NCI-H187 treated with DMSO at 0.1 percent for 48 hours (cell line): ENCODE data around the gene TMEM229B.

Source experiments
- DNase-seq: peaks from one replicate; lab custom pipeline; 2025; lab: John Stamatoyannopoulos, UW

TMEM229B gene

GRCh38 chr14:67487937-67488893, at the start of gene TMEM229B:
Gene TMEM229B, minus strand, starts transcription at chr14:67488721. Its CDS starts 14,798 bp downstream, at chr14:67473923.
- DNase-seq: no peak

DNA sequence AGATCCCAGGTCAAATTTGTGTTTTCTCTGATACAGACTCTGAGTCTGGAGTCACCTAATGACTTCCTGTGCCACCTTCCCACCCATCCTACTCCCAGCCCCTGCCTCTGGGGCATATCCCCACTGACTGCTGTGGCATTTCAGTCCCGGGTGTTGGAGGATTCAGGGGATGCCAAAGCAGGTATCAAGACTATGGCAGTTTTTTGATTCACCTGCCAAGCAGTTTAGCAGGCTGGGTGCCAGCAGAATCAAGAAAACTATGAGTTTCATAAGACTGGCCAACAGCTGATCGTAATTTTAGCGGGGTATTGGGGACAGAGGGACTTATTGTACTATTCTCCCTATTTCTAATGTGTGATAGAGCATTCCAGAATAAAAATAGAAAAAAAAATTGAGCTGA, 49.2 kb upstream of the TMEM229B start:
- no peak for DNase-seq

GRCh38 chr14:67536087-67536486, 47.6 kb upstream of the TMEM229B start:
- DNase-seq: no peak

GRCh38 chr14:67533754-67534085, 45.2 kb upstream of the TMEM229B start:
- DNase-seq: no peak

DNA sequence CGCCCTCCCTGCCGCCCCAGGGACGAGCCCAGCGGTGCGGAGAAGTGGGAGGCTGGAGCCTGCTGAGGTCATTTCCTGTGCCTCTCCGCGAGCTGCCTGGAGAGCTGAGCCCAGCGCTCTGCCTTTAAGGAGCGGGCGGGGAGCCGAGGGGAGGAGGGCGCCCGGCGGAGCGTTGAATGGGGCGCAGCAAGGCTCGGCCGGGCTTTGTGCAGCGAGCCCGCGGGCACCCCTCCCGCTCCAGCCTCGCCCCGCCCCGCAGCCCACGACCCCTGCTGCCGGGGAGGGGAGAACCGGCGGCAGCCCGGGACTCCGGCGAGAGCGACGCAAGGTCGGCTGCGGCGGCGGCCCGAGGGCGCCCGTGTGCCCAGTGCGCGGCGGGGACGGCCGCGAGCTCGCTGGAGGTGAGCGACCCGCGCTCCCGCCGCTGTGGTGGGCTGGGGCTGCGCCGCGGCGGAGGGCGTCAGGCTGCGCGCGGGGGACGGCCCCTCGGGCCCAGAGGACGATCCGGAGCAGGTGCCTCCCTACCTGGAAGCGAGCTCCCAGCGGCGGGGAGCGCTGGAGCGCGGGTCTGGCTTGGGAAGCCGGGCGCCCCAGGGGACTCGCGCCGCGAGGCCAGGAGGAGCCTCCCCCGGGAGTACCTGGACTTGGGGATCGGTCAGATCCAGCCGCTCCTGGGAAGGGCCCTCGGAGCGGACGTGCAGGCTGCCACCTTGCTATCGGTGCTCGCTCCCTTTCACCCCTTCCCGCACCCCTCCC, 44.7 kb upstream of the TMEM229B start, which contains the start of gene PLEKHH1:
TSS of gene PLEKHH1 (plus strand) at position 293 of the 756 bp plus-strand sequence. CDS start 8,578 bp downstream, outside the sequence.
- DNase-seq: no peak

DNA sequence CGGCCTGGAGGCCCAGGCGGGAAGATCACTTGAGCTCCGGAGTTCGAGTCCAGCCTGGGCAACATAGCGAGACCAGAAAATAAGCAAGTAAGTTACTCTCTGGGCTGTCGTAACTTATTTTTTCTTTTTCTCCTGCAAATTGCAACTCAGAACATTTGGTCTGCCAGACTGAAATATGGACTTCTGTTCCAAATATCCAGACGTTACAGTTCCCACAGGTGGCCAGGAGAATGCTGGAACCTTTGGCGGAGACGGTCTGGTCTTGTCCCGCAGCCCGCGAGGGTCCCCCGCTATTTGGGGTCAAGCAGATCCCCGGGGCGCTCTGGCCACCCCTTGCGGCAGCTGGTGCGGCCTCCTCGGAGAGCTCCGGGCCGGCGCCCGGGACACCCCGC, 44.1 kb upstream of the TMEM229B start:
- DNase-seq: no peak

- no peak for DNase-seq
These were observed 41.7 kb upstream of the TMEM229B start for GRCh38 chr14:67529947-67530935.

DNA sequence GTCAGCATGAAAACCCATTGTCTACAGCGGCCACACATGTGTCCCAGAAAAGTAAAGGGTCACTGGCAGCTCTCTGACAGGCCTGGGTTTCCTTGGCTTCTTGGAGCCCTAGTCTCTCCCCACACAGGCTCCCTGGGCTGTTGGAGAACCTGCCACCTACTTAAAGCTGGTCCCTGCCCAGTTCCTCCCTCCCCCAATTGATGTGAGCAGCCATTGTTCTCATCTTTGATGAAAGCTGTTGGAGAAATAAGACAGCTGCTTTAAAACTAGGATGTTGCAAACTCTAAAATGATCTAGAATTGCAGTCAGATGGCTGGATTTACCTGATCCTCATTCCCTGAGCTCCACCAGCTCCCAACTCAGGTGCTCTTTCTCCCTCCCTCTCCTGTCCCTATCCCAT, 39.8 kb upstream of the TMEM229B start:
- no peak for DNase-seq

DNA sequence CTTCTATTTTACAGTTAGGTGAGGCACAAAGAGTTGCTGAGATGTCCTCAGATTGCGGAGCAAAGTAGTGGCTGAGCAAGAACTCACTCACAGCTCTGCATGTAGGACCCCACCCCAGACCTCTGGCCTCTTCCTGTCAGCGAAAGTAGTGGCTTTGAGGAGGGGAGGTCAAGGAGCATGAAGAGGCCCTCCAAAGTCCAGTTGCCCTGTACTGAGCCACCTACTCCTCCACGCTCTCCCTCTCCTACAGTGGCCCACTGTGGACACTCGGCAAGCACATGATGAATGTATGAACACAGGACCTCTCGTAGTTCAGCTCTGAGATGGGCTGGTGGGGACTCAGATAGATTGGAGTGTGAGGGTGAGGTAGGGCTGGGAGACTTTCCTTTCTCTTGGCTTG, 39.2 kb upstream of the TMEM229B start:
- no peak for DNase-seq

DNA sequence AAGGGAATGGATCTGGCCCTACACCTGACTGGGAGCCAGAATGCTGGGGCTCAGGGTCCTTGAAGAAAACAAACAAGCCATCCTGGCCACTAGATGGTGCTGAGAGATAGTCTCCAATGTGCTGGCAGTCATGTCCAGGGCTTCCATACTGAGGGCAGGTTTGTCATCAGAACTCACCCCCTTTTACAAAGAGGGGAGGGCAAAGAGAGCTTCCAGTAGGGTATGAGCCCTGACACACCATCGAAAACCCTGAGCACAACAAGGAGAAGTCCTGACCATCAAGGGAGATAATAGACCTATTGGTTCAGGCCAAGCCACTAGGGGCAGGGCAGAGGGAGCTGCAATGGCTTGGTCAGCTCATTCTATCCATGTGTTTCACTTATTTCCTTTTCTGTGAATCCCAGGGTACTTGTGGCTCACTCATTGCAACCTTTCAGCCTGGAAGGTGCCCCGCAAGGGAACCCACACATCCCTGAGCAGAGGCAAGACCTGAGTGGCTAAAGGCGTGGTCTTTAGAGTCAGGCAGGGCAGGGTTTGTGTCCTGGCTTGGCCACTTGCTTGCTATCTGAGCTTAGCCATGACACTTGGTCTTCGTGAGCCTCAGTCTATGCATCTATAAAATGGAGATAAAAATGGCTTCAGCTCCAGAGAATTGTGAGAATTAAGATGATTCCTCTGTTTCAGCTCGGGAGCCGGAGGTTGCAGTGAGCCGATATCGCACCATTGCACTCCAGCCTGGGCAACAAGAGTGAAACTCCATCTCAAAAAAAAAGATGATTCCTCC, 38.3 kb upstream of the TMEM229B start:
- DNase-seq: no peak

GRCh38 chr14:67526181-67526580, 37.7 kb upstream of the TMEM229B start:
- DNase-seq: no peak

DNA sequence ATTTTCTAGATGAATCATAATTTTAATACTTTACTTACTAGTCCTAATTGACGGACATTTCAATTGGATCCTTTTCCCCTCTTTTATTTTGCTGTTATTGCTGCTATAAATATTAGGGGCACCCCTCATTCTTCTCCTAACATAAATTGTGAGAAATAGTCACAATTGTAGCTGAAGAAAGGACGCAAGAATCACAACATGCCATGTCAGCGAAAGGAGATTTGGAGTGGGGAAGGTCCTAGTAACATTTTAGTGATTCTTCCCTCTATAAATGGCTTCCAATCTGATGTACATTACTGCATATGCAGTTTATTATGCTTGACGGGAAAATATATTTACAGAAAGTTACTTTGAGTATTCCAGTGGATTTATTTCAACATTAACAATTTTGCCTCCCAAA, 36.9 kb upstream of the TMEM229B start:
- DNase-seq: no peak

DNA sequence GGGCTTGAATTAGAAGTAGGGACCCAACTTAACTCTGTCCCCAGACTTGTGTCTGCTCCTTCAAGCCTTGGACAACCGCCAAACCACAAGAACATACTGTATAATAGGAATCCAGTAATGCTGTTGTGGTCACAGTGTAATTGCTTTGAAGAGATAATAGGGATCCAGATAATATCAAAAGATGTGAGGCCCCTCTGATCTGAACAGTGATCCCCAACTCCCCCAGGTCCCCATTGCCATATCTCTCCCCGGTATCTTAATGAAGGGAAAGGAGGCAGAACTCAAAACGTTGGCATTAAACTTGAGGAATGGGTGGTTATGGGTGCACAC, 36.1 kb upstream of the TMEM229B start:
- no peak for DNase-seq

- DNase-seq: no peak
These were observed 35.5 kb upstream of the TMEM229B start for GRCh38 chr14:67523764-67524633.

DNA sequence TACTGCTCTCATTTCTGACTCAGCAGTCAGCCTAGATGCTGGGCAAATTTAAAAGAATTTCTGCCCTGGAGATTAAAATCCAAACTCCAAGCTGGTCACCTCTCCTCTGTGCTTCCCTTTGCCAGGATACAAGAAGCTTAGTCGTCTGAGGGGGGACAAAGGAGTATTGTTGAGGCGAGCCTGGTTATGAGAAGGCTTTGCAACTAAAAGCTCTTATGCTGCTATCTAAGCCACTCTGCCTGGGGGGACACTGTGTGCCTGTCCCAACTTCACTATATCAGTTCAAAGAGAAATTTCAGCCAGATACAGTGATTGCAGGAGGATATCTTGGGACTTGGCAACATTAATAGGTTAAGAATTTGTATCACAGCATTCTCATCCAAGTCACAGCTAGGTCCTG, 33.7 kb upstream of the TMEM229B start:
- no peak for DNase-seq

GRCh38 chr14:67520482-67520881, 32.0 kb upstream of the TMEM229B start:
- no peak for DNase-seq

- DNase-seq: no peak
These were observed 30.9 kb upstream of the TMEM229B start for GRCh38 chr14:67519406-67519805.

DNA sequence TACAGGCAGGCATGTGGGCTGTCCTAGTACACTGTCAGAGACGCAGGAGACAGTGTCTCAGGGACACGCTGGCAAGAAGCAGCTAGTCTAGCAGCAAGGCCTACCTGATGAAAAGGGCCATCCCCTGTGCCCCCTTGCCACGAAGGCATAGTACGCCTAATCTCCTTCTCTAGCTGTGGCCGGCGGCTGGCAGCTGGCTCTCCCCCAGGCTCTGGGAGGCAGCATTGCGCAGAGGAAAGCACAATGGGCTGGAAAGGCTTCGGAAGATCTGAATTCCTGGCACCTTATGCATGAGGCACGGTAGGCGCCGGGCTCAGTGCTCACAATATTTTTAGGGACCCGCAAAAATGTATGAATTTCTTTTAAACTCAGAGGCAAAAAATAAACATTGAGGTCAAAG, 28.6 kb upstream of the TMEM229B start:
- no peak for DNase-seq

DNA sequence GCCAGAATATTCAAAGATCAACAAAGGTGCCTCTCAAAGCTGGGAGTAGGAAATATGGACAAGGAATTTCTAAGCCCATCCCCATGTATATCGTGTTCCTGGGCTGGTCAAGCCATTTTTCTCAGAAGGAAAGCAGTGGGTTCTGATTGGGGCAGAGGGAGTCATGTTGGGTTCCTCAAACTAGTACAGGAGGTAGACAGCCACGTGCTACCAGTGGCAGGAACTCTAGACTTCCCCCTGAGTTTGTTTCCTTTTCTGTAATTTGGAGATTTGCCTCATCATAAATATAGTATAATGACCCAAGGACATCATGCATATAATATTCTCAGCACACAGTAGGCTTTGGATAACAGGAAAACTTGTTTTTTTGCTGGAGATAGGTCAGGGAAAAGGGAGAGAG, 28.2 kb upstream of the TMEM229B start:
- no peak for DNase-seq

DNA sequence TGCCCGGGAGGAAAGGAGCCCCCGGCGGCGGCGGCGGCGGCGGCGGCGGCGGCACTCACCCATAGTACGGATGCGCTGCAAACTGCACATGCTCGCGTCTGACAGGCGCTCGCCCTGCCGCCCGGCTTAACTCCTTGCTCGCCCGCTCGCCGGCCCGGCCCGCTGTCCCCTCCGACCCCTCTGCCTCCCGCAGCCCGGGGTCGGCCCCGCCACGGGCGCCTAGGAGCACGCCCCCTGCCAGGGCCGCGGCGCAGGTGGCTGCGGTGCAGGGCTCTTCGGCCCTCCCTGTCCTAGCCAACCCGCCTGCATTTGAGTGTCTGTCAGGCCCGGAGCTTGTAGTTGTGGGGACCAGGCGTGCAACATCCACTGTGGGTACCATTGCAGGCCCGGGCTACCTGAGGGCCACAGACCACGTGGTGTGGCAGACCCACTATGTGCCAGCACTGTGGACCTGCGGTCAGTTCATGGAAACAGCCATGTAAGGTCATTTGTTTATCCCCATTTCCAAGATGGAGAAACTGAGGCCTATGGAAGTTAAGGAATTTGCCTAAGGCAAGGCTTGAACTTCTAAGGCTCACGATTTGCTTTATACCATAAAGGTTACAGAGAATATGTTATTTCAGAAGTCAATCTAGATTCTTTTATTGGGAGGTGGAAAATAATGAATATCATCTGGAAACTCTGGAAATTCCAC, 27.0 kb upstream of the TMEM229B start:
- DNase-seq: no peak
